ENCODE data around the gene CCDC149.

Gene CCDC149

DNA sequence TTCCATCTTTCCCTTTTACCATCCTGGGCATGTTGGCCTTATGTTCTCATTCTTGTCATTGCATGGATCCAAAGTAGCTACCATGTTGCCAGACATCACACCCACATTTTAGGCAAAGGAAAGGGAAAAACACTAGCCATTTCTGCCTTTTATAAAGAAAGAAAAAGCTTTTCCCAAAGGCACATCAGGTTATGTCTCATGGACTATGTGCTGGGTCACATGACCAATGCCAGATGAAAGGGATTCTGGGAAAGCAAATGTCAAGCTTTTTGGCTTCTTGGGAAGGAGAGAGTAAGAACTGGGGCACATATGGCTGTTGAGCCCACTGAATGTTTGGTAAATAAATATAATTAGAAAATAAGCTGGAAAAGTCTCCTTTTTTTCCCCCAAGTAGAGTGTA is 121.8 kb downstream of the CCDC149 start:
- TF ChIP-seq ZC3H10 (CRISPR knock-in tag; IDR thresholded peaks at IDR 0.05) (no peak), ZFP30 (CRISPR knock-in tag; IDR thresholded peaks at IDR 0.05) (no peak), ESRRG (CRISPR knock-in tag; IDR thresholded peaks at IDR 0.05) (no peak)
- TF ChIP-seq, protein P1, sequence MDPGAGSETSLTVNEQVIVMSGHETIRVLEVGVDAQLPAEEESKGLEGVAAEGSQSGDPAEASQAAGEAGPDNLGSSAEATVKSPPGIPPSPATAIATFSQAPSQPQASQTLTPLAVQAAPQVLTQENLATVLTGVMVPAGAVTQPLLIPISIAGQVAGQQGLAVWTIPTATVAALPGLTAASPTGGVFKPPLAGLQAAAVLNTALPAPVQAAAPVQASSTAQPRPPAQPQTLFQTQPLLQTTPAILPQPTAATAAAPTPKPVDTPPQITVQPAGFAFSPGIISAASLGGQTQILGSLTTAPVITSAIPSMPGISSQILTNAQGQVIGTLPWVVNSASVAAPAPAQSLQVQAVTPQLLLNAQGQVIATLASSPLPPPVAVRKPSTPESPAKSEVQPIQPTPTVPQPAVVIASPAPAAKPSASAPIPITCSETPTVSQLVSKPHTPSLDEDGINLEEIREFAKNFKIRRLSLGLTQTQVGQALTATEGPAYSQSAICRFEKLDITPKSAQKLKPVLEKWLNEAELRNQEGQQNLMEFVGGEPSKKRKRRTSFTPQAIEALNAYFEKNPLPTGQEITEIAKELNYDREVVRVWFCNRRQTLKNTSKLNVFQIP (CRISPR knock-in tag; IDR thresholded peaks at IDR 0.05; ENCODE audit: borderline replicate concordance, low read depth), result no peak

DNA sequence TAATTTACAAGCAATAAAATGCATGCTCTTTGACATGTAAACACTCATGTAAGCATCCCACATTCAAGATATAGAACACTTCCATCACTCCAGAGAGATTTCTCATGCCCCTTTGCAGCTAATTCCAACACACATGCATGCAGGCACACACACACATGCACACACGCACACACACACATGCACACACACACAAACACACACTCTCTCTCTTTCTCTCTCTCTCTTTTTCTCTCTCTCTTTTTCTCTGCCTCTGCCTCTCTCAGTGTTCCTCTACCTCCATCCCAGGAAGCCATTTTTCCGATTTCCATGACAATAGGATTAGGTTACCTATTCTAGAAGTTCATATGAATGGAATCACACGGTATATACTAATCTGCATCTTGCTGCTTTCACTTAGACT is 129.3 kb downstream of the CCDC149 start:
- TF ChIP-seq, protein P2, sequence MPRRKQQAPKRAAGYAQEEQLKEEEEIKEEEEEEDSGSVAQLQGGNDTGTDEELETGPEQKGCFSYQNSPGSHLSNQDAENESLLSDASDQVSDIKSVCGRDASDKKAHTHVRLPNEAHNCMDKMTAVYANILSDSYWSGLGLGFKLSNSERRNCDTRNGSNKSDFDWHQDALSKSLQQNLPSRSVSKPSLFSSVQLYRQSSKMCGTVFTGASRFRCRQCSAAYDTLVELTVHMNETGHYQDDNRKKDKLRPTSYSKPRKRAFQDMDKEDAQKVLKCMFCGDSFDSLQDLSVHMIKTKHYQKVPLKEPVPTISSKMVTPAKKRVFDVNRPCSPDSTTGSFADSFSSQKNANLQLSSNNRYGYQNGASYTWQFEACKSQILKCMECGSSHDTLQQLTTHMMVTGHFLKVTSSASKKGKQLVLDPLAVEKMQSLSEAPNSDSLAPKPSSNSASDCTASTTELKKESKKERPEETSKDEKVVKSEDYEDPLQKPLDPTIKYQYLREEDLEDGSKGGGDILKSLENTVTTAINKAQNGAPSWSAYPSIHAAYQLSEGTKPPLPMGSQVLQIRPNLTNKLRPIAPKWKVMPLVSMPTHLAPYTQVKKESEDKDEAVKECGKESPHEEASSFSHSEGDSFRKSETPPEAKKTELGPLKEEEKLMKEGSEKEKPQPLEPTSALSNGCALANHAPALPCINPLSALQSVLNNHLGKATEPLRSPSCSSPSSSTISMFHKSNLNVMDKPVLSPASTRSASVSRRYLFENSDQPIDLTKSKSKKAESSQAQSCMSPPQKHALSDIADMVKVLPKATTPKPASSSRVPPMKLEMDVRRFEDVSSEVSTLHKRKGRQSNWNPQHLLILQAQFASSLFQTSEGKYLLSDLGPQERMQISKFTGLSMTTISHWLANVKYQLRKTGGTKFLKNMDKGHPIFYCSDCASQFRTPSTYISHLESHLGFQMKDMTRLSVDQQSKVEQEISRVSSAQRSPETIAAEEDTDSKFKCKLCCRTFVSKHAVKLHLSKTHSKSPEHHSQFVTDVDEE (CRISPR knock-in tag; IDR thresholded peaks at IDR 0.05), result no peak
- TF ChIP-seq, protein P1 (CRISPR knock-in tag; IDR thresholded peaks at IDR 0.05; ENCODE audit: borderline replicate concordance, low read depth), result no peak
- TF ChIP-seq ZFP30 (CRISPR knock-in tag; IDR thresholded peaks at IDR 0.05) (no peak), ZNF8 (CRISPR knock-in tag; IDR thresholded peaks at IDR 0.05) (no peak), OSR1 (CRISPR knock-in tag; IDR thresholded peaks at IDR 0.05) (no peak), ZC3H10 (CRISPR knock-in tag; IDR thresholded peaks at IDR 0.05) (no peak), ISL1 (CRISPR knock-in tag; IDR thresholded peaks at IDR 0.05) (no peak), GLIS3 (CRISPR knock-in tag; IDR thresholded peaks at IDR 0.05) (no peak), CSDC2 (CRISPR knock-in tag; IDR thresholded peaks at IDR 0.05) (no peak), ESRRG (CRISPR knock-in tag; IDR thresholded peaks at IDR 0.05) (no peak)
- TF ChIP-seq, protein P3, sequence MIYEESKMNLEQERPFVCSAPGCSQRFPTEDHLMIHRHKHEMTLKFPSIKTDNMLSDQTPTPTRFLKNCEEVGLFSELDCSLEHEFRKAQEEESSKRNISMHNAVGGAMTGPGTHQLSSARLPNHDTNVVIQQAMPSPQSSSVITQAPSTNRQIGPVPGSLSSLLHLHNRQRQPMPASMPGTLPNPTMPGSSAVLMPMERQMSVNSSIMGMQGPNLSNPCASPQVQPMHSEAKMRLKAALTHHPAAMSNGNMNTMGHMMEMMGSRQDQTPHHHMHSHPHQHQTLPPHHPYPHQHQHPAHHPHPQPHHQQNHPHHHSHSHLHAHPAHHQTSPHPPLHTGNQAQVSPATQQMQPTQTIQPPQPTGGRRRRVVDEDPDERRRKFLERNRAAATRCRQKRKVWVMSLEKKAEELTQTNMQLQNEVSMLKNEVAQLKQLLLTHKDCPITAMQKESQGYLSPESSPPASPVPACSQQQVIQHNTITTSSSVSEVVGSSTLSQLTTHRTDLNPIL (CRISPR knock-in tag; IDR thresholded peaks at IDR 0.05; ENCODE audit: low read depth), result no peak
- TF ChIP-seq, protein P4, sequence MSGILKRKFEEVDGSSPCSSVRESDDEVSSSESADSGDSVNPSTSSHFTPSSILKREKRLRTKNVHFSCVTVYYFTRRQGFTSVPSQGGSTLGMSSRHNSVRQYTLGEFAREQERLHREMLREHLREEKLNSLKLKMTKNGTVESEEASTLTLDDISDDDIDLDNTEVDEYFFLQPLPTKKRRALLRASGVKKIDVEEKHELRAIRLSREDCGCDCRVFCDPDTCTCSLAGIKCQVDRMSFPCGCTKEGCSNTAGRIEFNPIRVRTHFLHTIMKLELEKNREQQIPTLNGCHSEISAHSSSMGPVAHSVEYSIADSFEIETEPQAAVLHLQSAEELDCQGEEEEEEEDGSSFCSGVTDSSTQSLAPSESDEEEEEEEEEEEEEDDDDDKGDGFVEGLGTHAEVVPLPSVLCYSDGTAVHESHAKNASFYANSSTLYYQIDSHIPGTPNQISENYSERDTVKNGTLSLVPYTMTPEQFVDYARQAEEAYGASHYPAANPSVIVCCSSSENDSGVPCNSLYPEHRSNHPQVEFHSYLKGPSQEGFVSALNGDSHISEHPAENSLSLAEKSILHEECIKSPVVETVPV (CRISPR knock-in tag; IDR thresholded peaks at IDR 0.05), result no peak
- ATAC-seq, result no peak

More for the DNA sequence above, 121.8 kb downstream of the CCDC149 start:
- ATAC-seq, result no peak

DNA sequence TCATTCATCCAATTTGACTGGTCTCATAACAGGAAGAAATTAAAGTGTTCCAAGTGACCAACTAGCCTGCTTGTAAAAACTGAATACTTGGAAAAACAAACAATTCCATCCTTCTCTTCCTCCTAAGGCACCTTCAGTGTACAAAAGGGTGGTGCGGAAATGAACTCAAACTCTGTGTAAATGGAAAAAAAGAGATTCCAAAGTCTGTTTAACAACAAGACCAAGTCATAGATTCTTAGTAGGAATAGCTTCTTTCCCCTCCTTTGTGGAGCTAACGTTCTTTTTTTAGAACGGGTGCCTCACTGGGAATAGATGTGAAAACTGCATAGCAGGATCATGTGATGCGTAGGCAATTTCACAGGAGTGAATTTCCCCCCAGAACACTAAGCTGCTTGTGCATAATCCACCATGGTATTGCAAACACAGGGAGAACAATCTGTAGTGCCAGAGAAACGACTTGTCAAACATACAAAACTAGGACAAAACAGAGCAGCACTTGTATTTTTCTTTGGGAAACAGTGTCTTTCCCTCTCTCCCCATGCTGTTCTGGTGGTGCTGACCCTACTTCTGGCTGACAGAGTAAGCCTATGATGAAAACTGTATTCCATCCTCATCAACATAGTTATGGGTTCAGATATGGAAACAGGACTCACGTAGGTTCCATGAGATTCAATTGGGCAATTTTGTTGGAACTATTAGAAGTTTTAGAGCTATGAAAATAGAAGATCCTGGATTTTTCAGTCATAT is 130.7 kb downstream of the CCDC149 start:
- TF ChIP-seq ISL1 (CRISPR knock-in tag; IDR thresholded peaks at IDR 0.05) (no peak), PPARA (CRISPR knock-in tag; IDR thresholded peaks at IDR 0.05; ENCODE audit: borderline replicate concordance) (no peak), TCF4 (CRISPR knock-in tag; IDR thresholded peaks at IDR 0.05; ENCODE audit: borderline replicate concordance) (no peak), ESRRG (CRISPR knock-in tag; IDR thresholded peaks at IDR 0.05) (no peak), BACH2 (CRISPR knock-in tag; IDR thresholded peaks at IDR 0.05; ENCODE audit: borderline replicate concordance) (no peak)
- no peak for ATAC-seq

DNA sequence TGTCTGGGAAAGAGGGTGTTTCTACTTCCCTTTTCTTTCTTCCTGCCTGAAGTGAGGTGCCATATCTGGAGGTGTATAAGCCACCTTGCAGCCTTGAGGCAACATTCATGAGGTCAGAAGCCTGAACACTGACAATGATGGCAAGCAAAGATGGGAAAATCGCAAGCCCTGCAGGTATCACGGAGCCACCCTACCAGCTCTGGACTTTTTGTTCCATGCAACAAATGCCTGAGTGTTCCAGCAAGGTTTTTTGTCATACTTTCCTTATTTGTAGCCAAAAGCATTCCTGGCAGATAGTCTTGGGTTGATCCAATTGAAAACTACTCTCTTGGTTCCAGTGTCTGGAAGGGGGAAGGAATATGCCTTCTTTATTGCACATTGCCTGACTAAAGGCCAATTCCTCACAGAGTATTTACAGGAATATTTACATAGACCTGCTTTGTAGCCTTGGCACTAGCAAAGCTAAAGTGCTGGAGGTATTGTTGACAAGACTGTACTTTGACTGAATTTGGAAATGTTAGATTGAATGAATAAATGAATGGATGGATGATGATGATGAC is 131.8 kb downstream of the CCDC149 start:
- TF ChIP-seq, protein P4 (CRISPR knock-in tag; IDR thresholded peaks at IDR 0.05), result no peak
- TF ChIP-seq GLIS3 (CRISPR knock-in tag; IDR thresholded peaks at IDR 0.05) (no peak), PPARA (CRISPR knock-in tag; IDR thresholded peaks at IDR 0.05; ENCODE audit: borderline replicate concordance) (no peak)
- ATAC-seq, result no peak

All from SK-N-SH treated with all-trans-retinoic acid at 6 μM for 48 hours (cell line).